BLaER1 treated with 17β-estradiol and CSF1 and Interleukin-3, amounts not matched to agents 10 nM and 100 nM (cell line): Measurements from ENCODE around the gene DEFB115.
"Not testable (repeated sequence)": the region's sequence is repeated elsewhere in the genome, so short reads cannot be mapped to it uniquely, and the experiment has no call there.

Experiments used
- H3K27ac ChIP-seq, 11 experiments: shearing (Covaris generic); formaldehyde crosslinking; 2 replicates each; pipeline ENCODE4 v1.8.1; 2022
- H3K27me3 ChIP-seq, 11 experiments: shearing (Covaris generic); formaldehyde crosslinking; 2 replicates each; pipeline ENCODE4 v1.8.1; 2022
- H3K36me3 ChIP-seq, 11 experiments: shearing (Covaris generic); formaldehyde crosslinking; 2 replicates each; pipeline ENCODE4 v1.8.1; 2022
- H3K4me1 ChIP-seq, 10 experiments: shearing (Covaris generic); formaldehyde crosslinking; 2 replicates each; pipeline ENCODE4 v1.8.1; 2022
- H3K4me2 ChIP-seq, 11 experiments: shearing (Covaris generic); formaldehyde crosslinking; 2 replicates each; pipeline ENCODE4 v1.8.1; 2022
- H3K4me3 ChIP-seq, 10 experiments: shearing (Covaris generic); formaldehyde crosslinking; 2 replicates each; pipeline ENCODE4 v1.8.1; 2022
- H3K9ac ChIP-seq, 11 experiments: shearing (Covaris generic); formaldehyde crosslinking; 2 replicates each; pipeline ENCODE4 v1.8.1; 2022
- H3K9me3 ChIP-seq, 11 experiments: shearing (Covaris generic); formaldehyde crosslinking; replicated peaks in 1 of 11; 2 replicates each; pipeline ENCODE4 v1.8.1; 2022
- H4K20me1 ChIP-seq, 11 experiments: shearing (Covaris generic); formaldehyde crosslinking; 2 replicates each; pipeline ENCODE4 v1.8.1; 2022
- Cebpa-rat ChIP-seq, 11 experiments: shearing (Covaris generic); IDR thresholded peaks; 2 replicates each; pipeline ENCODE4 v1.8.1; 2022

The DEFB115 gene, protein sequence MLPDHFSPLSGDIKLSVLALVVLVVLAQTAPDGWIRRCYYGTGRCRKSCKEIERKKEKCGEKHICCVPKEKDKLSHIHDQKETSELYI

DNA sequence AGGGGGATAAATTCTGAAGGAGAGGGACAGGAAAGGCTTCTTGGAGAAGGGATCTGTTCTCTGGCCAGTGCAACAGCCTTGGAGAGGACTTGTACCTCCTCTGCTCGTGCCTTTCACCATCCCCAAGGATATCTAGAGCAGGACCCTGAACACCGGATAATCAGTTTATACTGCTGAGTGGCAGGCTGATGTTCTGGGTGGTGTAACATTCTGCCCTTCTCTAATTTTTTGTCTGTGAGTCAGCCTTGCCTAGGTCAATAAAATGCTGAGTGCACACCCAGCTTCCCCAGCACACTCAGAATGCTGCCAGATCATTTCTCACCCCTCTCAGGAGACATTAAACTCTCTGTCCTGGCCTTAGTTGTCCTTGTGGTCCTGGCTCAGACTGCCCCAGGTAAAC lies at the start of gene DEFB115:
Gene DEFB115 (plus strand): TSS at position 301 of the 400 bp plus-strand sequence. CDS start 0 bp downstream, at position 301.
- H3K9me3 ChIP-seq = peaks cover 0 to 7% (median 0%) of the 10 kb centered on the region in 11 experiments; a peak in 1 of 22 replicates
- no peak within 1 kb of the TSS for H3K4me3 ChIP-seq
- TF ChIP-seq Cebpa-rat (IDR thresholded peaks at IDR 0.05) = no peak
- no peak within 1 kb of the TSS for H3K4me2 ChIP-seq
- no peaks in the 10 kb centered on the region for H3K27me3 ChIP-seq
- peaks cover 0 to 4% (median 0%) of the 10 kb centered on the region in 10 experiments; a peak in 4 of 20 replicates for H3K4me1 ChIP-seq
- H3K9ac ChIP-seq = no peak within 1 kb of the TSS
- no peak within 1 kb of the TSS for H3K27ac ChIP-seq
- no peaks in the 10 kb centered on the region for H3K36me3 ChIP-seq
- H4K20me1 ChIP-seq = no peaks in the 10 kb centered on the region

DNA sequence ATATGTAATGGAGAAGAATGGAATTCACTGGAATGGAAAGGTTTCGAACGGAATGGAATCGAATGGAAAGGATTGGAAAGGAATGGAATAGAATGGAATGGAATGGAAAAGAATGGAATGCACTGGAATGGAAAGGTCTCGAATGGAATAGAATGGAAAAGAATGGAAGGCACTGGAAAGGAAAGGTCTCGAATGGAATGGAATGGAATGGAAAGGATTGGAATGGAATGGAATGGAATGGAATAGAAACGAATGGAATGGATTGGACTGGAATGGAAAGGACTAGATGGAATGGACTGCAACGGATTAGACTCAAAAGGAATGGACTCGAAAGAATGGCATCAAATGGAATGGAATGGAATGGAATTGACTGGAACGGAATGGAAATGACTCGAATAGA lies 20.5 kb upstream of the DEFB115 start:
- Histone ChIP-seq H3K4me1 (no peaks in the 10 kb centered on the region), H3K4me3 (no peak overlapping the region), H3K36me3 (no peaks in the 10 kb centered on the region), H3K27me3 (no peaks in the 10 kb centered on the region), H3K27ac (no peak overlapping the region), H3K4me2 (no peak overlapping the region), H4K20me1 (no peaks in the 10 kb centered on the region), H3K9ac (no peak overlapping the region), H3K9me3 (peaks cover 99 to 100% (median 100%) of the 10 kb centered on the region in 11 experiments)
- no peak for TF ChIP-seq Cebpa-rat (IDR thresholded peaks at IDR 0.05)

DNA sequence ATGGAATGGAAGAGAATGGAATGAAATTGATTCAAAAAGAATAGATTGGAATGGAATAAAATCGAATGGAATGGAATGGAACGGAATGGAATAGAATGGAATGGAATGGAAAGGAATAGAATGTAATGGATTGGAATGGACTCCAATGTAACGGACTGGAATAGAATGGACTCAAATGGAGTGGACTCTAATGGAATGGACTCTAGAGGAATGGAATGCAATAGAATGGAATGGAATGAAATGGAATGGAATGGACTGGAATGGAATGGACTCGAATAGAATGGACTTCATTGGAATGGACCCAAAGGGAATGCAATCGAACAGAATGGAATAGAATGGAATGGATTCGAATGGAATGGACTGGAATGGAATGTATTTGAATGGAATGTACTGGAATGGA lies 19.7 kb upstream of the DEFB115 start:
- Histone ChIP-seq H3K27me3 (no peaks in the 10 kb centered on the region), H3K4me2 (no peak overlapping the region), H3K27ac (no peak overlapping the region), H4K20me1 (no peaks in the 10 kb centered on the region), H3K9me3 (peaks cover 99 to 100% (median 100%) of the 10 kb centered on the region in 11 experiments), H3K36me3 (no peaks in the 10 kb centered on the region), H3K9ac (no peak overlapping the region), H3K4me1 (no peaks in the 10 kb centered on the region), H3K4me3 (peak overlapping the region in 1 of 10 experiments; percentile 21; a peak in 1 of 20 replicates)
- TF ChIP-seq Cebpa-rat (IDR thresholded peaks at IDR 0.05) = no peak

GRCh38 chr20:31239139-31239538 lies 18.3 kb upstream of the DEFB115 start:
- no peaks in the 10 kb centered on the region for H4K20me1 ChIP-seq
- no peak overlapping the region for H3K4me2 ChIP-seq
- H3K27me3 ChIP-seq = no peaks in the 10 kb centered on the region
- H3K4me3 ChIP-seq = no peak overlapping the region; a peak in 1 of 20 replicates
- TF ChIP-seq Cebpa-rat (IDR thresholded peaks at IDR 0.05) = no peak
- H3K27ac ChIP-seq = no peak overlapping the region
- no peaks in the 10 kb centered on the region for H3K36me3 ChIP-seq
- H3K9me3 ChIP-seq = peaks cover 99 to 100% (median 100%) of the 10 kb centered on the region in 11 experiments
- H3K9ac ChIP-seq = no peak overlapping the region
- no peaks in the 10 kb centered on the region for H3K4me1 ChIP-seq

GRCh38 chr20:31256959-31257358 lies 505 bp upstream of the DEFB115 start:
- no peaks in the 10 kb centered on the region for H4K20me1 ChIP-seq
- no peak for TF ChIP-seq Cebpa-rat (IDR thresholded peaks at IDR 0.05)
- H3K4me1 ChIP-seq = peaks cover 0 to 4% (median 0%) of the 10 kb centered on the region in 10 experiments; a peak in 4 of 20 replicates
- H3K9me3 ChIP-seq = peaks cover 0 to 7% (median 0%) of the 10 kb centered on the region in 11 experiments; a peak in 1 of 22 replicates
- H3K4me2 ChIP-seq = no peak overlapping the region
- no peaks in the 10 kb centered on the region for H3K27me3 ChIP-seq
- no peaks in the 10 kb centered on the region for H3K36me3 ChIP-seq
- no peak overlapping the region for H3K27ac ChIP-seq
- H3K9ac ChIP-seq = no peak overlapping the region
- H3K4me3 ChIP-seq = no peak overlapping the region

GRCh38 chr20:31260326-31260932 lies 3.0 kb downstream of the DEFB115 start:
- peaks cover 0 to 22% (median 8%) of the 10 kb centered on the region in 11 experiments; a peak in 11 of 22 replicates for H3K9me3 ChIP-seq

GRCh38 chr20:31274441-31274840 lies 17.0 kb downstream of the DEFB115 start:
- peaks cover 0 to 15% (median 8%) of the 10 kb centered on the region in 10 experiments; a peak in 15 of 20 replicates for H3K4me1 ChIP-seq
- H3K4me2 ChIP-seq = no peak overlapping the region
- H3K27me3 ChIP-seq = no peaks in the 10 kb centered on the region
- peaks cover 69 to 94% (median 81%) of the 10 kb centered on the region in 11 experiments for H3K9me3 ChIP-seq
- no peak for TF ChIP-seq Cebpa-rat (IDR thresholded peaks at IDR 0.05)
- no peak overlapping the region for H3K4me3 ChIP-seq
- H3K9ac ChIP-seq = no peak overlapping the region
- H3K36me3 ChIP-seq = peaks cover 0 to 20% (median 3%) of the 10 kb centered on the region in 11 experiments; a peak in 8 of 22 replicates
- H4K20me1 ChIP-seq = no peaks in the 10 kb centered on the region
- H3K27ac ChIP-seq = no peak overlapping the region

More at GRCh38 chr20:31260326-31260932, 3.0 kb downstream of the DEFB115 start:
- Histone ChIP-seq H3K36me3 (no peaks in the 10 kb centered on the region), H3K27me3 (no peaks in the 10 kb centered on the region), H3K9ac (no peak overlapping the region), H3K4me2 (no peak overlapping the region), H4K20me1 (no peaks in the 10 kb centered on the region), H3K27ac (no peak overlapping the region), H3K4me3 (no peak overlapping the region), H3K4me1 (peaks cover 0 to under 1% (median 0%) of the 10 kb centered on the region in 10 experiments; a peak in 4 of 20 replicates)
- TF ChIP-seq Cebpa-rat (IDR thresholded peaks at IDR 0.05) = no peak

DNA sequence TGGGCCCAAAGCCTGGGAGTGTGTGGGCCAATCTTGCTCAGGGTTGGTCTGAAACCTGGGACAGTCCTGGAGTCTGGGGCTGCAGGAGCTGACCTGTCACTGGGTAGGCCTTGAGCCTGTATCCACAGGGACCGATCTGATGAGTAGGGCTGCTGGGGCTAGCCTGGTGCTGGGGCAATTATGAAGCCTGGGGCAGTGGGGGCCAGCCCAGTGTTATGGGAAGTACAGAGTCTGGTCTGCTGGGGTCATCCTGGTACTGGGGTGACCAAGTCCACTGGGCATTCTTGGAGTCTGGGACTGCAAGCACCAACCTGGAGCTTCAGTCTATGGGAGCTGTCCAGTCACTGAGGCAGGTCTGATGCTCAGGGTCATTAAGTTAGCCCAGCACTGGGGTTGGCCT lies 20.7 kb downstream of the DEFB115 start:
- no peak for TF ChIP-seq Cebpa-rat (IDR thresholded peaks at IDR 0.05)
- peaks cover 54 to 95% (median 81%) of the 10 kb centered on the region in 11 experiments for H3K9me3 ChIP-seq

DNA sequence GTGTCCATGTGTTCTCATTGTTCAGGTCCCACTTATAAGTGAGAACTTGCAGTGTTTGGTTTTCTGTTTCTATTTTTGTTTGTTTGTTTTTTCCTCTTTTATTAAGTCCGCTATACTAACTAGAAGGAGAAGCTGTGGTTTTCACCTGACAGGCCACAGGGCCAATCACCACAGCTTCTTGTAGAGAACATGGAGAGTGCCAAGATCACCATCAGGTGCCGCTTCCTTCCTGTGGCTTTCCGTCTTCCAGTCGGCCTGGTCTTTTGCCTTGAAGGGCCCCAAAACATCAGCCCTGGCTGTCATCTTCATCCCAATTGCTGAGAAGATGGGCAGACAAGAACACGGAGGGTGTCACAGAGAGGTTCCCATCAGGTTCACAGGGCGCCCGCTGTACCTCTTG lies 27.5 kb downstream of the DEFB115 start:
- not testable (repeated sequence) for H3K27me3 ChIP-seq, H3K9ac ChIP-seq, H3K36me3 ChIP-seq, H4K20me1 ChIP-seq, H3K27ac ChIP-seq
- H3K4me1 ChIP-seq = peaks cover 0 to 34% (median 21%) of the 10 kb centered on the region in 10 experiments; a peak in 15 of 20 replicates
- peak overlapping the region in 9 of 11 experiments; percentile 29 to 86 (median 75); a peak in 16 of 22 replicates for H3K4me2 ChIP-seq
- peak overlapping the region in 3 of 10 experiments; percentile 10 to 19 (median 12); a peak in 2 of 20 replicates for H3K4me3 ChIP-seq
- H3K9me3 ChIP-seq = peaks cover 49 to 92% (median 81%) of the 10 kb centered on the region in 11 experiments

More for the DNA sequence above, 20.7 kb downstream of the DEFB115 start:
- no peak overlapping the region for H3K27ac ChIP-seq
- H3K27me3 ChIP-seq = no peaks in the 10 kb centered on the region
- H3K9ac ChIP-seq = no peak overlapping the region
- H3K4me1 ChIP-seq = no peaks in the 10 kb centered on the region
- no peaks in the 10 kb centered on the region for H4K20me1 ChIP-seq
- H3K36me3 ChIP-seq = peaks cover 0 to 7% (median 0%) of the 10 kb centered on the region in 11 experiments; a peak in 2 of 22 replicates
- H3K4me3 ChIP-seq = no peak overlapping the region
- H3K4me2 ChIP-seq = no peak overlapping the region
